T-helper 1 cell (primary cell): ENCODE measurements around the gene USP2.

Experiments
- DNase-seq, 5 donors: peaks; one replicate each; pipeline ENCODE4 v3.0.0-alpha.2; 2012 to 2020

USP2 gene

DNA sequence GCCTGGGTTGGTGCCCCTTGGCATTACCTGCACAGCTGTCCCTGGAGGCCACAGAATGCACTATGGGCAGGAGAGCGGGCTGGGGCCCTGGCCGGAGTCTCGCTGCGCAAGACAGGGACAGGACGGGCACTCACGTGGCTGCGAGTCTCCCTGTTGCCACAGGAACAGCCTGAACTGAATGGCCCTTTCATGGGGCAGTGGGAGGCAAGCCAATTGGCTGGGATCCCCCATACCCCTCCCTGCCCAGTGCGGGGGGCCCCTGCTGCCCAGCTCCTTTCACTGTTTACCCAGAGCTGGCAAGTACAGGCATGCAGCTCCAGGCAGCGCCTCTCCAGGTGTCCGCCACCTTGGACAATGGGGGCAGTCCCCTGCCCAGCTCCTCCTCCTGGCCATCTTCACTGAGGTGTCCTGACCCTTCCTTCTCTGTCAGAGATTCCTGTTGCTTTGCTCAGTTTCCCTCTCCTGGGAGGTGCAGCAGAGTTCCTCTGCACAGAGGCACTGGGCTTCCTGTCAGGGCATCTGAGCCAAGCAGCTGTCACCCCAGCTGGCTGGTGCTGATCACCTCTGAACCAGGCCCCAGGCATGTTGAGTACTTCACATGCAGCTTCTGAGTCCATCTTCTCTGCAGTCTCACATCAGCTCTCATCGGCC lies 5.2 kb downstream of the USP2 start:
- no peak for DNase-seq

- no peak for DNase-seq
Measured at GRCh38 chr11:119375337-119376196, 5.9 kb downstream of the USP2 start.

GRCh38 chr11:119374632-119375336 lies 6.7 kb downstream of the USP2 start:
- no peak for DNase-seq

DNA sequence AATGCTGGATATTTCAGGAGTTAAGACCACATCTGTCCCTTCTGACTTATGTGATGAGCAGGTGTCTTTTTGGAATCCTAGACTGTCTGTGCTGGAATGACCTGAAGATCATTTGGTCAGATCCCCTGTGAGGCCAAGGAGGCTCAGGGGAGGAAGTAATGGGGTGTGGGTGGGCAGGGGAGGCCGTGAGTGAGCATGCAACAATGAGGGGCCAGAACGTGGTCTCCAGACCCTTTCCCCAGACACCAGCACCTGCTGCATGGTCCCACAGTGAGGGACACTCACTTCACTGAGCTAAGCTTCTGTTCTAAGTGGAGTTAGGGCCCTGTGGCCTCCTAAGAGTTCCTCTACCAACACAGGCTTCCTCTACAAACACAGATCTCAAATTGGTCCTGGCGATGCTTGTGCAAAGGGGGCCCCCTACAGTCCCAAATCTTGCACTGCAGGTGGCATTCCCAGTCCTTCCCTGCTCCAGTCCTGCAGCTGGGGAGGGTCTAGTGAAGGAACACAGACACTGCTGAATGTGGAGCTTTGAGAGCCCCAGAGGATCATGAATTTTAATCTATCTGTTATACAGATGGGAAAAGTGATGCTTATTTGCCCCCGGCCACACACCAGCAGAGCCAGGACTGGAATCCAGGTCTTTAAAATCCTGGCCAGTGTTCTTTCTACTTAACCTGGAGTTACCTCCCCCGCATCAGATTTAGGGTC lies 7.4 kb downstream of the USP2 start:
- DNase-seq: peak in 1 of 5 donors; percentile 14

GRCh38 chr11:119373059-119373920 lies 8.2 kb downstream of the USP2 start:
- DNase-seq: no peak

DNA sequence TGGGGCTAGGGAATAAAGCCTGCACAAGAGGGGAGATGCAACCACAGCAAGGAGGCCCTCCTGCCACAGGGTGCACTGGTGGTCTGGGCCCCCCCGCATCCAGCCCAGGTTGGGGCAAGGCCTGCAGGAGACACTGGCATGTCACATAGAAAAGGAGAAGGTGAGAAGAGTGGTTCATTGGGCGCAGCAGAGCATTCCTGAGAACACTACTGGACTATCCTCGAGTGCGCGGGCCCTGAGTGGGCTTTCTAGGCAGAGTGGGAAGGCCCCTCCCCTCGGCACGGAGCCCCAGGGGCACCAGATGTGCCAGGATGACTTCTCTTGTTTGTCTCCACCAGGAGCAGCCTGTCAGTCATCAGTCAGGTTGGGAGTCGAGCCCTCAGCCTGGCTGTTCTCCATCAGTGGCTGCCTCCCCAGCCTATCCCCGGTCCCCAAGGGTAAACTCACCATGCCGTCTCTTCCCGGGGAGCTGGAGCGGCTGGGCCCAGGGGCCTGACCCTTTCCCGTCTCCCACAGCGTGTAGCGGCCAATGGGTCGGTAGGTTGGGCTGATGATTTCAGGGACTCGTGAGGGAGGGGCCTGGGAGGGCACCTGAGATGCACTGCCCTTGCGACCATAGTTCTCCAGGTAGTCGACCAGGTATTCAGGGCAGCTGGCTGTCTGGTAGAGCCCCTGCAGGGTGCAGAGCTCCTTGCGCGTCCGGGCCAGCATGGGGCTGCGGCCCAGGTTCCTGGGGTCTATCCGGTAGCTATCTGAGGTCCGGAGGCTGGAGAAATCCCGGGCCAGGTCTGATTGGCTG lies 9.0 kb downstream of the USP2 start:
- no peak for DNase-seq

GRCh38 chr11:119371778-119372182 lies 9.7 kb downstream of the USP2 start:
- DNase-seq: no peak

DNA sequence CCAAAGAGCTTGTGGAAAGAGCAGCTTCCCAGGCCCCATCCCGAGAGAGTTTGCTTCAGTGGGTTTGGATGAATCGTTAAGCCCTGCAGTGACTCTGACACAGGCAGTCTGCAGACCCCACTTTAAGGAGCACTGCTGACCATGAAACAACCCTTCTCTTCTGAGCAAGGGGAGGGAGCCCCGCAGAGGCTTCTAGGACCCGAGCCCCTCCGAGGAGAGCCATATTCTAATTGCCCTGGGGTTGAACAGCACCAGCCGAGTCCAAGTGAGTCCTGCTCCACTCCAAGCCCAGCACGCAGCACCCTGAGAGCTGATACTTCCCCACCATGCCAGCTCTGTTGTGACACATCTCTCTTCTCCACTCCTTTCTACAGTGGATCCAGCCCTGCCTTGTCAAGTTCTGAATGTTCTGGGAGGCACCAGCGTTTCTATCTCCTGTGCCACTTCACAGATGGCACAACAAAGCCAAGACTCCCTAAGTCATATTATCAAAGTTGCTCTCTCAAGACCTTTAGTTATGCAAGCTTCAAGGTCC lies 10.4 kb downstream of the USP2 start:
- DNase-seq: no peak

DNA sequence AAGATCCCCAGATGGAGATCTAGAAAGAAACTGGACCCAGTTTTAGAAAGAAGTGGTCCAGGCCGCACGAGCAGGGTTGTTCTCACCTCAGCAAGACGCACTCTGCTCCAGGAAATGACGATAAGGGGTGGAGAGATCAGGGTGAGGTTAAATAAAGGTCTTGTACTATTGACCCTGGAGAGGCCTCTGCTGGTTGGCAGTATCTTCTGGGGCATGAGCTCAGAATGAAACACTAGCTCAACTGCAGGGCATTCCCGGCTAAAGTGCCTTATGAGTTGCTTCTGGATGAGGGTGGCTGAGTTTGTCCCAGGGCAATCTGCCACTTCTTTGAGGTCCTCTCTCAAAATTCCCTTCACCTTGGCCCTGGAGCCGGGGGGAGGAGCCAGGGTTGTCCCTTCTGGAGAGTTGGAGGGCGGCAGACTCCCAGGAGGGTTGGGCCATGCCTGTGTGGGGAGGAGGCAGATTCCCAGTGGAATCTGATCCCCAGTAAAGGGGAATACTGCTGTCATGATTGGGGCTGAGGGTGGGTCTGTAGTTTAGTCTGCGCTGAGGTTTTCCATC lies 10.9 kb downstream of the USP2 start:
- DNase-seq: no peak

GRCh38 chr11:119369132-119369925 lies 12.2 kb downstream of the USP2 start:
- DNase-seq: no peak

DNA sequence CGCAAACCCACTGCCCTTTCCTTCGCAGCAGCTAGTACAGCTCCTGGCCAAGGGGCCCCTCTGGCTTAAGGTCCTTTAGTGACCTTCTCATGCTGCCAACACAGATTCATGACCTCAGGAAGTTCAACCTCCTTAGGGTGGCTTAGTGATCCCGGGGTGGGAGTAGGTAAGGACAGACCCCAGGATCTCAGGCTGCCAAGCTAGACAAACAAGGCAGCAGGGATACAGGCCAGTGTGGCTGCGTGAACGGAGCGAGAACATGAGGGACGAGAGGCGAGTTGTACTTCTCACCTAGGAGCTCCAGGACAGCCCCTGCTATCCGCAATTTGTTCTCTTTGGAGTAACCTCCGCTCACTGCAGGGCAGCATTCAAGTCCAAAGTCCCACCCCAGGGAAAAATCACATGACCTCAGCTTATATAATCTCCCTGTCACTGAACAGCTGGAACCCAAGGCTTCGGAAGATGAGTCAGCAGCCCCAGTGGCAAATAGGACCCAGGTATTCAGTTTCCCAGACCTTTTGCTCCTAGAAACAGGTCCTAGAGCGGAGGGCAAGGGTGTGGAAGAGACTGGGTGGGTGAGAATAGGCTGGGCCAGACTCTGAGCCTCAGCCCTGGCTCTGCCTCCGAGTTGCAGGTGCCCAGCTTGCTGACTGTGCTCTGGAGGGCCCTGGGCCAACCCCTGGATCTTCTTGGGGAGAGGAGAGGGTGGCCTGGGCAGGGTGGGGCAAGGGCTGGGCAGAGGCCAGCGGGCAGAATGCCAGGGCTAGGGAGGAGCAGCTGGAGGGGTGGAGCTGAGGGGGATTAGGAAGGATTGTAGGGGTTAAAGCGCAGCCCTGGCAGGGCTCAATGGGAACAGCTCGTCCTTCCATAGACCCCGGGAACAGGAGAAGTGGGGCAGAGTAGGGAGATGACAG lies 13.1 kb downstream of the USP2 start:
- no peak for DNase-seq

- no peak for DNase-seq
Measured at GRCh38 chr11:119367661-119368120, 13.8 kb downstream of the USP2 start.

- no peak for DNase-seq
Measured at GRCh38 chr11:119366690-119367620, 14.5 kb downstream of the USP2 start.

- no peak for DNase-seq
Measured at GRCh38 chr11:119365071-119365591, 16.4 kb downstream of the USP2 start.

DNA sequence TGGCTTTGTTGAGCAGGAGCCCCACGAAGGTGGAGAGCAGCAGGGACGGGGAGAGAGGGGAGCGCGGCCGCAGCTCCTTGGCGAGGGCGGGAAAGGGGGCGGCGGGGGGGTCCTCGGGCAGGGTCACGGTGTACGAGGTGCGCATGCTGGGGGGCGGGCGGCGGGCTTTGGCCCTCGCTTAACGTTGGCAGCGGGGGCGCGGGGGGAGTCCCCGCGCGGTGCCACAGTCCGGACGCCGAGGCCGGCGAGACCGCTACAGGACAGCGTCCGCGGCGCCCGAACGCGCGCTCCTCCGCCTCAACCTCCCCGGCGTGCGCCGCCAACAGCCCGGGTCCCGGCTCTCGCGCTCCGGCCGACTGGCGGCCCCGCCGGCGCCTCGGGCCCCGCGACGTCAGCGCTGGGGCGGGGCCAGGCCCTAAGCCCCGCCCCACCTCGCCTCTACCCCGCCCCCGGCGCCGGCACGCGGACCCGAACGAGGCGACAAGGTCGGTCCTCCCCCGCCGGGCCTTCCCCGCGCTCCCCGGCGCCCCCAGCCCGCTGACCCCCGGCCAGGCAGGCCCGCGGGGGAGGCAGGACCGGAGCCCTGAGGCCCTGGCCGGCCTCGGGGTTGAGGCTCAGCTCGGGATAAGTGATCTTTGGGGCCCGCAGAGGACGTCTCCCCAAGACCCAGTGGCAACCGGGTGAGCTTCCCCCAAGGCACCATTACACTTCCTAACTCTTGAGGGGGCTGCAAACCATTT lies 17.5 kb downstream of the USP2 start:
- DNase-seq: peak in 3 of 5 donors; percentile 23 to 57 (median 43)
